Activated naive CD4-positive, alpha-beta T cell treated with anti-CD3 and anti-CD28 coated beads for 36 hours (primary cell): Measurements from ENCODE around the gene UHRF1. TPM values are rescaled to one million over a fixed set of nuclear protein-coding genes. Genes with fewer than 3 reads are reported as not detected.

ENCODE experiments used
- CTCF ChIA-PET: fragments of 350-600 bp; sonication (Branson Sonifier 250); formaldehyde crosslinking; loops from one replicate; lab custom pipeline; 2021; ENCODE audit warnings: antibody characterized with exemption; lab: Charles Lee
- DNase-seq: peaks from one replicate; pipeline ENCODE4 v3.0.0-alpha.2; 2020
- H3K27ac Mint-ChIP-seq: one replicate; pipeline ENCODE4 v1.8.0; 2021; ENCODE audit warnings: mild to moderate bottlenecking, mixed read lengths
- H3K27me3 Mint-ChIP-seq: one replicate; pipeline ENCODE4 v1.8.0; 2021; ENCODE audit warnings: low read depth, mixed read lengths
- H3K36me3 Mint-ChIP-seq: one replicate; pipeline ENCODE4 v1.8.0; 2021; ENCODE audit warnings: low read depth, mixed read lengths
- H3K4me1 Mint-ChIP-seq: one replicate; pipeline ENCODE4 v1.8.0; 2021; ENCODE audit warnings: low read depth, mixed read lengths
- H3K4me3 Mint-ChIP-seq: one replicate; pipeline ENCODE4 v1.8.0; 2021; ENCODE audit warnings: mild to moderate bottlenecking, moderate library complexity, mixed read lengths
- H3K9me3 Mint-ChIP-seq: one replicate; pipeline ENCODE4 v1.8.0; 2021; ENCODE audit warnings: mixed read lengths
- intact Hi-C: fragments of 100-400 bp; cut with micrococcal nuclease; formaldehyde crosslinking; loops from one replicate; pipeline ENCODE4 v1.15.1; 2023
- total RNA-seq, 2 experiments: library from RNA; stranded (reverse); gene quantifications; one replicate each; pipeline ENCODE4 v1.2.3, GENCODE V29; 2021

The UHRF1 gene
- total RNA-seq, 2 experiments from 2014 or later = 129 TPM

DNA sequence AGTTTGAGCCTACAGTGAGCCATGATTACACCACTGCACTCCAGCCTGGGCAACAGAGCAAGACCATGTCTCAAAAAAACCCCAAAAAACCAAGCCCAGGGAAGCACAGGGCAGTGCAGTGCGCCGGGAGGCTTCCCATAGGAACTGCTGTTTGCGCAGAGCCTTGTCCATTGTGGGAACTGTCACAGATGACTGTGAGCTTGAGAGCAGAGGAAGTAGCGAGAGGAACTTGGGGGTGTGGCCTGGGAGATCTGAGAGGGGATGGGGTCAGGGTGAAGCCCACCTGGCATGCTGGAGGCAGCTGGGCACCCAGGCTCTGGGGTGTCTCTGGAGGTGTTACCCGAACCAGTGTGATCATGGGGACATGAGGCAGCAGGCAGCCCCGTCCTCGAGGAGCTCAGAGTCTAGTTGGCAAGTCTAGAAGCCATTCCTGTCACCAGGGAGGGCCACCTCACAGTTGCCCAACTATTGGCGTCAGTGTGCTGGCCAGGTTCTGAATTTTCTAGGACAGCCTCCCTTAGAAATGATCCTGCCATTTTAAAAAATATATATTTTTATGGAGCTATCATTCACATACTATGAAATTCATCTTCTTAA is 70.0 kb downstream of the UHRF1 start:
- H3K9me3 Mint-ChIP-seq = no peaks in the 10 kb centered on the region
- no peaks in the 10 kb centered on the region for H3K27me3 Mint-ChIP-seq
- no peak overlapping the region for H3K27ac Mint-ChIP-seq
- intact Hi-C loops = no loop called here
- CTCF ChIA-PET = interaction anchor here (1.0 kb wide), 1 partner anchor 23 kb away, joined by 4 read pairs; no protein-coding TSS in a partner anchor
- H3K4me3 Mint-ChIP-seq = no peak overlapping the region
- peaks cover 1% of the 10 kb centered on the region for H3K36me3 Mint-ChIP-seq
- peaks cover 13% of the 10 kb centered on the region for H3K4me1 Mint-ChIP-seq
- no peak for DNase-seq

DNA sequence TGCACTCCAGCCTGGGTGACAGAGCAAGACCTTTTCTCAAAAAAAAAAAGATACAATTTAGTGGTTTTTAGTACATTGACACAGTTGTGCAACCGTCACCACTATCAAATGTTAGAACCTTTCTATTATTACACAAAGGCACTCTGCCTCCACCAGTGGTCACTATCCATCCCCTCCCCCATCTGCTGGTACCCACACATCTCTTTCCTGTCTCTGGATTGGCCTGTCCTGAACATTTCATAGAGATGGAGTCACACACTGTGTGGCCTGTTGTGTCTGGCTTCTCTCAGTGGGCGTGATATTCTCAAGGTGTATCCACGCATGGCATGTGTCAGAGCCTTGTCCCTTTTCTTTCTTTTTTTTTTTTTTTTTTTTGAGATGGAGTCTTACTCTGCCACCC is 70.8 kb downstream of the UHRF1 start:
- Mint-ChIP-seq H3K27me3 (no peaks in the 10 kb centered on the region), H3K27ac (no peak overlapping the region), H3K36me3 (peaks cover 1% of the 10 kb centered on the region), H3K9me3 (no peaks in the 10 kb centered on the region), H3K4me3 (no peak overlapping the region), H3K4me1 (peaks cover 10% of the 10 kb centered on the region)
- CTCF ChIA-PET = interaction anchor here (1.0 to 1.1 kb wide), 2 partner anchors 22 to 170 kb away, joined by 3 to 4 read pairs; no protein-coding TSS in a partner anchor
- DNase-seq = no peak
- intact Hi-C loops = no loop called here

DNA sequence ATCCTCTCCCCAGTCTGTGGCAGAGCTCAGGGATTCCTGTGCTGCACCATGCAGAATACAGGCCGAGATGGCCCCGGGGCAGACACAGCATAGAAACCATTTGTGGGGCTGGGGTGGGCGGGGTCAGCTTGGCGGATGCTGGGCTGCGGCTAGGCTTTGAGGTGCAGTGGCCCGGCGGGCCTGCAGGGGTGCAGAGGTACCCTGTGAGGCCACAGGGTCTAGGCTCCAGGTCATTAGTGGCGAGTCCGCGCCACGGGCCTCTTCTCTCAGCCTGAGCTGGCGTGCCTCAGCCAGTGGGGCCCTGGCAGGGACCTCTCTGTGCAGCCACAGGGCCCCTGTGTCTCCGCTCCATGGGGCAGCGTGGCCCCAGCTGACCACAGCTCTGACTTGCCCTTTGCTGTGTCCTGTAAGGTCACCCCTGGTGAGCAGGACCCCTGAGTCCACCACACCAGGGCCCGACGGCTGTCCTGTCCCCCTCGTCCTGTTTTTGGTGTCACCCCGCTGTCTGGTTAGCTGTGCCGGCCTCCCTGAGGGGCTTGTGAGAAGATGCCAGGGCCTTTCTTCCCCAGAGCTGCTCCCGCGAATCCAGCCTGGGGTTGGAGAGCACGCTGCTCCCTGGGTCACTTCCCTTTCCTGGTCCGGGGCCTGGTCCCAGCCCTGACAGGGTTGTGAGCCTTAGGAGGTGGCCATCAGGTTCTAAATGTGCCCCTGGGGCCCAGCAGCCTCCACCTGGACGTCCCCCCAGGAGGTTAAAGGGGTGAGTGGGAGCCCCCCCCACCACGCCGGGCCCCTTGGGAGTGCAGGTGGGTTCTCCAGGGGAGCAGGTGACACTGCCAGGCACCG is 71.8 kb downstream of the UHRF1 start:
- CTCF ChIA-PET = interaction anchor here (1.1 kb wide), 1 partner anchor 171 kb away, joined by 3 read pairs; no protein-coding TSS in a partner anchor
- Mint-ChIP-seq H3K4me1 (peaks cover 10% of the 10 kb centered on the region), H3K9me3 (no peaks in the 10 kb centered on the region), H3K27ac (no peak overlapping the region), H3K36me3 (peaks cover 1% of the 10 kb centered on the region), H3K4me3 (no peak overlapping the region), H3K27me3 (no peaks in the 10 kb centered on the region)
- intact Hi-C loops = no loop called here
- no peak for DNase-seq

DNA sequence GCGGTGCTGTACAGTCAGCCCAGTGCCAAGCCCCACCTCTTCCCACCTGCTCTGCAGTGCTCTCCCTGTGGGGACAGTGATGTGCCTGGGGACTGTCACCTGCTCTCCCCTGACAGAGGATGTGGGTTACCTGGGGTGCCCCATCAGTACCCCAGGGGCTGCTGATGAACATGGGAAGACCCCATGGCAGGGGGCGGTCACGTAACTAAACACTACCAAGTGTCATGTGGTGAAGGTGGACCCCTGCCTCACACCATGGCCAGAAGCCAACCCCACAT is 72.3 kb downstream of the UHRF1 start:
- Mint-ChIP-seq H3K27me3 (no peaks in the 10 kb centered on the region), H3K9me3 (no peaks in the 10 kb centered on the region), H3K4me1 (peaks cover 10% of the 10 kb centered on the region), H3K27ac (no peak overlapping the region), H3K4me3 (no peak overlapping the region), H3K36me3 (peaks cover 1% of the 10 kb centered on the region)
- intact Hi-C loops = no loop called here
- no peak for DNase-seq
- CTCF ChIA-PET = no interaction called here

DNA sequence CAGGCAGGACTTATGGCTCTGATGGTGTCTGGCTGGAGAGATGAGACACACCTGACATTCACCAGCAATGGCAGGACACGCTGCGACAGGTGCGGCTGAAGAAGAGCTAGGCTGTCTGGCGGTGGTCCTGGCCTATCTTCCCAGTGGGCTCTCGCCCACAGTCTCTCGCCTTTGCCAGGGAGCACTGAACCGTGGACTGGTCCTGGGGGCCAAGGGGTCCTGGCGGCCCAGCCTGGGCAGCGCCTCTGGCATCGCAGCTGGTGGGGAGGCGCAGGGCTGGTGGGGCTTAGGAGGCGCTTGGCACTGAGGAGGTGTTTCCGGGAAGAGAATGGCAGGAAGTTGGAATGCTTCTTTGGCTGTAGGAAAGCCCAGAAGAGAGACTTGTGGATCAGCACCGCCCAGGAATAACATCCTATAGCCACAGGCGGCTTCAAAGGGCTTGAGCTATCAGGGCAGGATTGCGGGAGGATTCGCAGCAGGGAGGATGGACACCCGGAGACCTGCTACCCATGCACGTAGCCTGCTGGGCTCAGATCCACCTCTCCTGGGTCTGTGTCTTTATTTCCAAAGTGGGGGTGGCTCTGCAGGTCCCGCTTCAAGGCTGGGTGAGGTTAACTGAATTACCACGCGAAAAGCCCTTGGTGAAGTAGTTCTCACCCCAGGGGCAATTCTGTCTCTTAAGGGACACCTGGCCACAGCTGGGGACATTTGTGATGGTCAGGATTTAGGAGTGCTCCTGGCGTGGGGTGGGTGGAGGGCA is 74.2 kb downstream of the UHRF1 start:
- intact Hi-C loops = no loop called here
- no peak for DNase-seq
- H3K9me3 Mint-ChIP-seq = no peaks in the 10 kb centered on the region
- CTCF ChIA-PET = no interaction called here
- no peak overlapping the region for H3K27ac Mint-ChIP-seq
- peaks cover 8% of the 10 kb centered on the region for H3K4me1 Mint-ChIP-seq
- no peaks in the 10 kb centered on the region for H3K27me3 Mint-ChIP-seq
- H3K4me3 Mint-ChIP-seq = no peak overlapping the region
- no peaks in the 10 kb centered on the region for H3K36me3 Mint-ChIP-seq

DNA sequence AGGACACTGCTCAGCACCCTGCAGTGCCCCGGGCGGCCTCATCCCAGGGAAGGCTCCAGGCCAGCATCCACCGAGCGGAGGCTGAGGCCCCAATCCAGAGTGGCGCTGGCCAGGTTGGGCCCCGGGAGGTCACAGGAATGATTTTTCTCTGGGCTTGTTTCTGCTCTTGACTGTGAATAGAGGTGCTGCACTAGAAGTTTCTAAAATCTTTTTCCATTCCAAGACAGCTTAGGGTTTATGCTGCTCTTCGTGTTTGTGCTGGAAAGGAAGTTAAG is 74.7 kb downstream of the UHRF1 start:
- no peak overlapping the region for H3K27ac Mint-ChIP-seq
- CTCF ChIA-PET = no interaction called here

DNA sequence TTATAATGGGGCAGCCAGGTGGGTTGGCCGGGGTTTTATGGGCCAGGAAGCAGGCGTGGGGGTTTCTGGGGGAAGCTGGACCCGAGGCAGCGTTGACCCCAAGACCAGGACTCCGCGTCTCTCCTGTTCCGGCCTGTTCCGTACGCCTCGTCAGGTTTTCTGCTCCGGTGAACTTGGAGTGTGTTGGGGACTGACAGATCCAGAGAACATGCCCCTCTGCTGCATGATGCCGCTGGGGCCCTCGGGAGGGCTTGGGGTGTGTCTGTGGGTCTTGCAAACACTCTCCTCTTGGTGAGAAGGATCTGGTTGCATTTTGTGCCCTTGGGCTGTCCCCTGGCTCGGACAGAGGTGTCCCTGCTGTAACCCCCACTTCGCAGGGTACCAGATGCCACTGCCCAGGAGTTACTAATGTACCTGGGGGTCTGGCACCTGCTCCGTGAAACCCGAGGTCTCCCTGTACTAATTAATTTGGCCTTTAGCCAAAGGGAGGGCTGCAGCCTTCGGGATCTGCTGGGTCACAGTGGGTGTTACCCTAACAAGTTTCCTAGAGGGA is 75.2 kb downstream of the UHRF1 start:
- no peak overlapping the region for H3K4me3 Mint-ChIP-seq
- no peaks in the 10 kb centered on the region for H3K36me3 Mint-ChIP-seq
- no peaks in the 10 kb centered on the region for H3K9me3 Mint-ChIP-seq
- peaks cover 2% of the 10 kb centered on the region for H3K4me1 Mint-ChIP-seq
- DNase-seq = no peak
- intact Hi-C loops = no loop called here
- H3K27ac Mint-ChIP-seq = no peak overlapping the region
- no peaks in the 10 kb centered on the region for H3K27me3 Mint-ChIP-seq
- CTCF ChIA-PET = no interaction called here

More for the DNA sequence above, 74.7 kb downstream of the UHRF1 start:
- DNase-seq = no peak
- intact Hi-C loops = no loop called here
- H3K4me3 Mint-ChIP-seq = no peak overlapping the region
- peaks cover 7% of the 10 kb centered on the region for H3K4me1 Mint-ChIP-seq
- H3K27me3 Mint-ChIP-seq = no peaks in the 10 kb centered on the region
- H3K9me3 Mint-ChIP-seq = no peaks in the 10 kb centered on the region
- no peaks in the 10 kb centered on the region for H3K36me3 Mint-ChIP-seq

DNA sequence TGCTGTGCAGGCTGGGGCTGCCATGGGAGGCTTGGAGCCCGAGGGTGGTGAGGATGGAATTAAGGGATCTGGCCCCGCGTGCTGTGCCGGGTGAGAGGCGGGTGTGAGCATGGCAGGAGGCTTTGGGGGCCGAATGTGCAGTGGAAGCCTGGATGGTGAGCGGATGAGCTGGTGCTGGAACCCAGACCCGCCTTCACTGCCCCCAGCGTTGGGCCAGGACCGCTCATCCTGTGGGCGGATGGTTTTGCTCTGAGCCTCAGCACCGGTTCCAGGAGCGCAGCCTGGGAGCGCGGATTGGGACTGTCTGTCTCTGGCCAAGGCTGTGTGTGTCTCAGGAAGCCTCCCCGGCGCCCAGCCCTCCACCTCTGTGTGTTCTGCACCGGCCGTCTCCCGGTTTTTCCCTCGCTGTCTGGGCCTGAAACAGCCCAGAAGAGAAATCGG is 76.3 kb downstream of the UHRF1 start:
- Mint-ChIP-seq H3K4me1 (peaks cover 2% of the 10 kb centered on the region), H3K27ac (no peak overlapping the region), H3K27me3 (no peaks in the 10 kb centered on the region), H3K9me3 (no peaks in the 10 kb centered on the region), H3K4me3 (no peak overlapping the region), H3K36me3 (no peaks in the 10 kb centered on the region)
- intact Hi-C loops = no loop called here
- DNase-seq = no peak
- CTCF ChIA-PET = interaction anchor here (0.7 to 0.8 kb wide), 2 partner anchors 16 to 17 kb away, joined by 3 read pairs; no protein-coding TSS in a partner anchor

DNA sequence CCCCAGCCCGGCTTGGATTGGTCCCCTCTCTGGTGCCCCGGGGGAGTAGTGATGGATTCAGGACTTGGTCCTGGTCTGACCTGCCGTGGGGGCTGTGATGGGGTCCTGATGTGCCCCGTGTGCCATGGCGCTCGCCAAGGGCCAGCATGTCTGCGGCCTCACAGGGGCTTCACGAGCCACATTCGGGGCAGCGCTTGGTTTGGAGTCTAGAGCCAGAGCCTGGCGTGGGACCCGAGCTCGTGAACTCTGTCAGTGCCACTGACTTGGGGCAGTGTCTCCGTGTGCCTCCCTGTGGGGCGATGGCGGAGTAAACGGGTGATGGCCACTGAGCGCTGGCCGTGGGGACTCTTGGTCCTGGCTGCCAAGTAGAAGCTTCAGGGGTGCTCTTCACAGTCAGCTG is 76.8 kb downstream of the UHRF1 start:
- H3K4me3 Mint-ChIP-seq = no peak overlapping the region
- CTCF ChIA-PET = interaction anchor here (0.7 to 0.8 kb wide), 2 partner anchors 15 to 18 kb away, joined by 3 read pairs; no protein-coding TSS in a partner anchor
- no peaks in the 10 kb centered on the region for H3K36me3 Mint-ChIP-seq
- H3K9me3 Mint-ChIP-seq = no peaks in the 10 kb centered on the region
- intact Hi-C loops = no loop called here
- H3K27ac Mint-ChIP-seq = no peak overlapping the region
- no peak for DNase-seq
- H3K27me3 Mint-ChIP-seq = no peaks in the 10 kb centered on the region
- peaks cover 2% of the 10 kb centered on the region for H3K4me1 Mint-ChIP-seq

DNA sequence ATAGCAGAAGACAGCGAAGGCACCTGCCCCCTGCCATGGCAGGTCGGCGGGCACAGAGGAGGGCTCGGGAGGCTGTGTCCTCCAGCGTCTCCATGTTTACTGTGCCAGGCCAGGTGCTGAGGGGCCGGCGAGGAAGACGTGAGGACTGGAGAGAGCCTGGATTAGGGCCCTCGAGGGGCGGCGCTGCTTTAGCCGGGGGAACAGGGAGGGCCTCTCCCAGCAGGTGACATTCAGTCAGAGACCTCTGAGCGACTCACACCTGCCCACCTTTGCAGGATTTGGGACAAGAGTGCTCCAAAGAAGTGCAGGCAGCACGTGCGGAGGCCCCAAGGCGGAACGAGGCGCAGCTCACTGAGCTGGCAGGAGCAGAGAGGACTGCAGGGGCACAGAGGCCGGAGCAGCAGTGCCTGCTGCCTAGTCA is 77.2 kb downstream of the UHRF1 start:
- H3K36me3 Mint-ChIP-seq = peaks cover 2% of the 10 kb centered on the region
- no peak for DNase-seq
- no peaks in the 10 kb centered on the region for H3K27me3 Mint-ChIP-seq
- H3K4me1 Mint-ChIP-seq = peaks cover 2% of the 10 kb centered on the region
- H3K27ac Mint-ChIP-seq = no peak overlapping the region
- H3K9me3 Mint-ChIP-seq = no peaks in the 10 kb centered on the region
- H3K4me3 Mint-ChIP-seq = no peak overlapping the region
- intact Hi-C loops = no loop called here
- CTCF ChIA-PET = interaction anchor here (0.6 kb wide), 1 partner anchor 378 kb away, joined by 3 read pairs; no protein-coding TSS in a partner anchor

DNA sequence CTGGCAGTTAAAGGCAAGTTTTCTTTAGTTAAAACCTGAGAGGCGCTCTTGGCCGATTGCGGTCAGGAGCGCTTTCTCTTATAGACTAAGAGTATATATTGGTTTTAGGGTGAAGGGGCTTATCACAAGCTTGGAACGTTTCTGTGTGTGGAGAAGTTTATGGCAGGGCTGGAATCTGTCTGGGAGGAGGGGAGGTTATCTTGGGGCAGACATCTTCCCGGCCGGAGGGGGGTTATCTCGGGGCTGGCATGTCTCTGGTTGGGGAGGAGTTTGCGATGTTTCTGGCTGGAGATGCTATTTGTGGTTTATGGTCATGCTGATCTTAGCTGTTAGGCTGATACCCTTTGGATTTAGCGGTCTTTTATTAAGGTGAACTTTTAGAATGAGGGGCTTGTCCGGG is 78.0 kb downstream of the UHRF1 start:
- CTCF ChIA-PET = no interaction called here
- peaks cover 7% of the 10 kb centered on the region for H3K36me3 Mint-ChIP-seq
- H3K4me3 Mint-ChIP-seq = no peak overlapping the region
- peaks cover 2% of the 10 kb centered on the region for H3K9me3 Mint-ChIP-seq
- no peak for DNase-seq
- H3K27me3 Mint-ChIP-seq = no peaks in the 10 kb centered on the region
- intact Hi-C loops = no loop called here
- H3K4me1 Mint-ChIP-seq = no peaks in the 10 kb centered on the region
- no peak overlapping the region for H3K27ac Mint-ChIP-seq

DNA sequence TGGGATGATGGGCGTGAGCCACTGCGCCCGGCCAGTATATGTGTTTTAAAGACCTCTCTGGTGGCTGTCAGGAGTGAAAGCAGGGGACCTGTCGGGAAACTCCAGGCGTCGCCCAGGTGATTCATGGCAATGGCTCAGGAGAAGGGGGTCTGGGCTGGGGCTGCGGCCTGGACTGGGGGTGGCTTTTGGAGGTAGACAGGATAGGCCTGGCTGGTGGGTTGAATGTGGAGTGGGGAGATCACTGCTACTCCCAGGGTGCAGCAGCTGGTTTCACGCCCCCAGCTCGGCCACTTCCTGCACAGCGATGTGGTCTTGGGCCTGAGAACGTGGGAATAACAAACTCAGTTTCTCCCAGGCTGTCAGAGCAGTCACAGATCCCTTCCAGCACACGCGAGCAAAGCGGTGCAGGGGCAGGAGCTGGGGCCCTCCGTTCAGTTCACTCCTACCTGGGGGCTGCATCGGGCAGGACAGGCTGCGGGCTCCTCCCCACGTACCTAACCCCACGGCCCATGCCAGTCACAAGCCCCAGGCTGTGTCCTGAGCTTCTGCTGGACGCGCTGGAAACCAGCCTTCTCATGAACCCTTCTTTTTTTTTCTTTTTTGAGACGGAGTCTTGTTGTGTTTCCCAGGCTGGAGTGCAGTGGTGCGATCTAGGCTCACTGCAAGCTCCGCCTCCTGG is 78.5 kb downstream of the UHRF1 start:
- intact Hi-C loops = no loop called here
- H3K27me3 Mint-ChIP-seq = no peaks in the 10 kb centered on the region
- no peak overlapping the region for H3K4me3 Mint-ChIP-seq
- H3K4me1 Mint-ChIP-seq = no peaks in the 10 kb centered on the region
- CTCF ChIA-PET = interaction anchor here (0.6 to 0.9 kb wide), 2 partner anchors 14 to 463 kb away, joined by 3 read pairs; no protein-coding TSS in a partner anchor
- peaks cover 11% of the 10 kb centered on the region for H3K36me3 Mint-ChIP-seq
- H3K9me3 Mint-ChIP-seq = peaks cover 4% of the 10 kb centered on the region
- no peak for DNase-seq
- H3K27ac Mint-ChIP-seq = no peak overlapping the region
